Measurements from ENCODE around the gene SECTM1.

SECTM1 gene

GRCh38 chr17:82333279-82334171, at the start of gene SECTM1:
Gene SECTM1 (minus strand): TSS chr17:82333766. CDS start chr17:82327240, 6,526 bp downstream.
- TF ChIP-seq MAX (IDR thresholded peaks at IDR 0.05): peak; percentile 31; the same call in 1 of the 2 replicates
- TF ChIP-seq FOXM1 (IDR thresholded peaks at IDR 0.05; ENCODE audit: borderline replicate concordance, low read depth): no peak
- peak; percentile 77 for TF ChIP-seq TCF12 (IDR thresholded peaks at IDR 0.05; ENCODE audit: low read depth)
- TF ChIP-seq NFIC (IDR thresholded peaks at IDR 0.05): peak; percentile 88
- TF ChIP-seq CEBPB (IDR thresholded peaks at IDR 0.05): no peak
- 0 out of 2 replicates have a peak, but pooled peaks have one; percentile 21 for TF ChIP-seq TEAD4 (IDR thresholded peaks at IDR 0.05)
- 0 out of 2 replicates have a peak, but pooled peaks have one; percentile 52 for TF ChIP-seq ZBTB7A (IDR thresholded peaks at IDR 0.05; ENCODE audit: low read depth)

- TF ChIP-seq TCF12 (IDR thresholded peaks at IDR 0.05; ENCODE audit: low read depth) (no peak), YY1 (IDR thresholded peaks at IDR 0.05; ENCODE audit: low read depth) (no peak), FOXM1 (IDR thresholded peaks at IDR 0.05; ENCODE audit: borderline replicate concordance, low read depth) (no peak), ZBTB7A (IDR thresholded peaks at IDR 0.05; ENCODE audit: low read depth) (0 out of 2 replicates have a peak, but pooled peaks have one; percentile 38), NFIC (IDR thresholded peaks at IDR 0.05) (no peak), RAD21 (IDR thresholded peaks at IDR 0.05; ENCODE audit: low read depth) (no peak), TEAD4 (IDR thresholded peaks at IDR 0.05) (no peak)
Measured at GRCh38 chr17:82382933-82383255, 49.3 kb upstream of the SECTM1 start.

GRCh38 chr17:82380860-82381702, 47.5 kb upstream of the SECTM1 start:
- TF ChIP-seq RAD21 (IDR thresholded peaks at IDR 0.05; ENCODE audit: low read depth): no peak
- TF ChIP-seq MAX (IDR thresholded peaks at IDR 0.05): no peak
- TF ChIP-seq CREB1 (IDR thresholded peaks at IDR 0.05; ENCODE audit: low read depth): no peak
- no peak for TF ChIP-seq ZBTB7A (IDR thresholded peaks at IDR 0.05; ENCODE audit: low read depth)
- no peak for TF ChIP-seq EGR1 (IDR thresholded peaks at IDR 0.05)
- no peak for TF ChIP-seq NFIC (IDR thresholded peaks at IDR 0.05)
- no peak for TF ChIP-seq TEAD4 (IDR thresholded peaks at IDR 0.05)
- no peak for TF ChIP-seq TAF1 (IDR thresholded peaks at IDR 0.05; ENCODE audit: low read depth)
- no peak for TF ChIP-seq FOXM1 (IDR thresholded peaks at IDR 0.05; ENCODE audit: borderline replicate concordance, low read depth)
- TF ChIP-seq TCF12 (IDR thresholded peaks at IDR 0.05; ENCODE audit: low read depth): no peak
- TF ChIP-seq USF1 (IDR thresholded peaks at IDR 0.05): no peak

- no peak for TF ChIP-seq RAD21 (IDR thresholded peaks at IDR 0.05; ENCODE audit: low read depth)
- TF ChIP-seq EP300 (IDR thresholded peaks at IDR 0.05; ENCODE audit: borderline replicate concordance): no peak
- TF ChIP-seq YY1 (IDR thresholded peaks at IDR 0.05; ENCODE audit: low read depth): no peak
- no peak for TF ChIP-seq FOXM1 (IDR thresholded peaks at IDR 0.05; ENCODE audit: borderline replicate concordance, low read depth)
- no peak for TF ChIP-seq NFIC (IDR thresholded peaks at IDR 0.05)
- no peak for TF ChIP-seq MAX (IDR thresholded peaks at IDR 0.05)
- no peak for TF ChIP-seq EGR1 (IDR thresholded peaks at IDR 0.05)
- no peak for TF ChIP-seq ZBTB7A (IDR thresholded peaks at IDR 0.05; ENCODE audit: low read depth)
- no peak for TF ChIP-seq CREB1 (IDR thresholded peaks at IDR 0.05; ENCODE audit: low read depth)
- TF ChIP-seq TCF12 (IDR thresholded peaks at IDR 0.05; ENCODE audit: low read depth): no peak
- TF ChIP-seq TAF1 (IDR thresholded peaks at IDR 0.05; ENCODE audit: low read depth): no peak
Measured at GRCh38 chr17:82378741-82379021, 45.1 kb upstream of the SECTM1 start.

GRCh38 chr17:82377924-82378740, 44.6 kb upstream of the SECTM1 start:
- TF ChIP-seq EGR1 (IDR thresholded peaks at IDR 0.05) (no peak), USF1 (IDR thresholded peaks at IDR 0.05) (no peak), CEBPB (IDR thresholded peaks at IDR 0.05) (no peak), TAF1 (IDR thresholded peaks at IDR 0.05; ENCODE audit: low read depth) (no peak), MAX (IDR thresholded peaks at IDR 0.05) (no peak), YY1 (IDR thresholded peaks at IDR 0.05; ENCODE audit: low read depth) (no peak), FOXM1 (IDR thresholded peaks at IDR 0.05; ENCODE audit: borderline replicate concordance, low read depth) (no peak), EP300 (IDR thresholded peaks at IDR 0.05; ENCODE audit: borderline replicate concordance) (no peak)

GRCh38 chr17:82376042-82376730, 42.6 kb upstream of the SECTM1 start:
- TF ChIP-seq USF1 (IDR thresholded peaks at IDR 0.05) (no peak), RAD21 (IDR thresholded peaks at IDR 0.05; ENCODE audit: low read depth) (no peak)
